Coronary artery (tissue), 2 donors: Measurements from ENCODE around the gene MRC1.

Experiments used
- DNase-seq: peaks from one replicate; pipeline ENCODE4 v3.0.0-alpha.2; 2017; ENCODE audit warnings: low spot score
- H3K27ac ChIP-seq, 2 donors: fragments of 200-600 bp; sonication (generic); one replicate each; pipeline ENCODE4 v1.5.1; 2016 to 2019
- H3K4me3 ChIP-seq: fragments of 200-600 bp; sonication (generic); 2 replicates; pipeline ENCODE4 v1.5.1; 2016; ENCODE audit warnings: mild to moderate bottlenecking, moderate library complexity
- TF ChIP-seq, protein P1 (sequence below): fragments of 200-600 bp; sonication (generic); IDR thresholded peaks from one replicate; pipeline ENCODE4 v1.5.1; 2019; ENCODE audit warnings: antibody characterized with exemption

MRC1 gene

DNA sequence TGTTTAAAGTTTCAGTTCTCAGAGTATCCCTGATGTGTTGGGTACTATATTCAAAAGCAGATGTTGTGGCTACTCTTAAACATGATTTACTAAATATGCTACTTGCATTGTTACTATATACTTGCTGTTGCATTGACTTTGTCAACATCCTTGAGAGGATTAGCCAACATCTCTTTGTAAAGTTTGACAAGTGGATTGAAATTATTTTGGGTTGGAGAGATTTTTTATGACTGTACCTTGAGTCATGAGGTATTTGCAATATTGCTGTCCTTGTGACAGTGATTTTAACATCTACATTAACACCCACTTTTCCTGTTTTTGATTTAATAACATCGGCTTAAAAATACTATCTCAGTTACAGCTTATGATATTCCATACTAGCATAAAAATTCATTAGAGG is 31.9 kb downstream of the MRC1 start:
- no peak overlapping the region for H3K4me3 ChIP-seq
- TF ChIP-seq, protein P1, sequence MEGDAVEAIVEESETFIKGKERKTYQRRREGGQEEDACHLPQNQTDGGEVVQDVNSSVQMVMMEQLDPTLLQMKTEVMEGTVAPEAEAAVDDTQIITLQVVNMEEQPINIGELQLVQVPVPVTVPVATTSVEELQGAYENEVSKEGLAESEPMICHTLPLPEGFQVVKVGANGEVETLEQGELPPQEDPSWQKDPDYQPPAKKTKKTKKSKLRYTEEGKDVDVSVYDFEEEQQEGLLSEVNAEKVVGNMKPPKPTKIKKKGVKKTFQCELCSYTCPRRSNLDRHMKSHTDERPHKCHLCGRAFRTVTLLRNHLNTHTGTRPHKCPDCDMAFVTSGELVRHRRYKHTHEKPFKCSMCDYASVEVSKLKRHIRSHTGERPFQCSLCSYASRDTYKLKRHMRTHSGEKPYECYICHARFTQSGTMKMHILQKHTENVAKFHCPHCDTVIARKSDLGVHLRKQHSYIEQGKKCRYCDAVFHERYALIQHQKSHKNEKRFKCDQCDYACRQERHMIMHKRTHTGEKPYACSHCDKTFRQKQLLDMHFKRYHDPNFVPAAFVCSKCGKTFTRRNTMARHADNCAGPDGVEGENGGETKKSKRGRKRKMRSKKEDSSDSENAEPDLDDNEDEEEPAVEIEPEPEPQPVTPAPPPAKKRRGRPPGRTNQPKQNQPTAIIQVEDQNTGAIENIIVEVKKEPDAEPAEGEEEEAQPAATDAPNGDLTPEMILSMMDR: no peak
- no peak overlapping the region for H3K27ac ChIP-seq
- no peak for DNase-seq

DNA sequence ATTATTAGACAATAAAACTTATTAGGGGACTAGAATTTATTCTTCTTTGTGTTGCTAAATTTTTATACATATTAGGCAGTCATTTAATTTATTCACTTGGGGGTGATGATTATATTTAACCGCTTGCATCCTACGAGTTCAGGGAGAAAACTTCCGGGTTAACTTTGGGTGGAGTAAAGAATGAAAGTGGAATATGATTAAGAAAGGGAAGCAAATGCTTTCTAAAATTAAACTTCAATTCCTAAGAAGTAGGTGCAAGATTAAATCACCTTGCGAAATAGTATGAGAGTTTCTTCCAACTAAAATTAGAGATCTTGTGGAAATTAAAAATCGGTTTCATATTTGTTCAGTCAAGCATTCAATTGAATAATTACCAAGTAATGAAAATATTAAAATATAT is 33.5 kb downstream of the MRC1 start:
- H3K27ac ChIP-seq: no peak overlapping the region
- H3K4me3 ChIP-seq: no peak overlapping the region
- TF ChIP-seq, protein P1: no peak
- no peak for DNase-seq

DNA sequence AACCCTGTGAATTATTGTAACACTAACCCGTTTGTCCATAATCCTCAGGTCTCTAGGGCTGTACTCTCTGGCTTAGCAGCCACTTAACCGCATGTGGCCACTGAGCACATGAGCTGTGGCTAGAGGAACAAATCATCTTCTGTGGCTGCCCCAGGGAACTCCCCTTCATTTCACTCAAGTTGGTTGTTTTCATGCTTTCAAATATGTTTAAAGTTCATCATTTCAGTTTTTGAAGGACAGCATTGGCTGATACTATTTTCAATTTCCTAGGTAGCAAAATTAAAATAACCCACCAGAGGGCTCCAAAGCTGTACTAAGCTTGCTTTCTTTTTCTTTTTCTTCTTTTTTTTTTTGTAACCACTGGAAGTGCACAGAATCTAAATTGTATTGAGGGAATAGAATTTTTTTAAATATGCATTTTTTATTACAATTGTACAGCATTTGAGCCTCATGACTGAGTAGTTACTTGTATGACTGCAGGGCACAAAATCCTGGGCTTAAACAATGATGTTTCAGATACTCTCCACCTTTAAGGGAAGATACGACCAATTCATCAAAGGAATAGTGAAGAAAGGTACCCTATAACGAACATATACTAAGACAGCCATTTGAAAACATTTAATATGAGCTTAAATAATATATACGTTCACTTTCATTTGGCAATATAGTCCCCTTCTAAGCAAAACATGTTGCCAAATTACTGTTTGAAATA is 38.6 kb downstream of the MRC1 start:
- DNase-seq: no peak
- TF ChIP-seq, protein P1: no peak
- no peak overlapping the region for H3K4me3 ChIP-seq
- H3K27ac ChIP-seq: no peak overlapping the region

DNA sequence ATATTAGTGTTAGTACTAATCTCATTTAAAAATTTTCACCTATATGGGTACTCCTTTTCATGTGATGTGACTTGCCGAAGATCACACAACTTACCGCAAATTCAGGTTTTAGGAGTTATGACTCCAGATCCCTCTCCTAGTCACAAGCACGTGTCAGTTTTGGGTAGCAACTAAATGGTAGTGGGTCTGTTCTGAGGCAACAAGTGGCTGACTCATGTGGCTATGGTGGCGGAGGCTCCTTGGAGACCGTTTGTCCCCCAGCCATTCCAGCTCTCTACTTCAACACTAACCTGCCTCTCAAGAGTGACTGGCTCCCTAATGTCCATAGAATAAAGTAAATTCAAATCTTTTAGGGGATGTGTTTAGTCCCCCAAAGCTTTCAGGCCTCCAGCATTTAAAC is 39.5 kb downstream of the MRC1 start:
- no peak overlapping the region for H3K27ac ChIP-seq
- DNase-seq: no peak
- no peak overlapping the region for H3K4me3 ChIP-seq
- TF ChIP-seq, protein P1: no peak

DNA sequence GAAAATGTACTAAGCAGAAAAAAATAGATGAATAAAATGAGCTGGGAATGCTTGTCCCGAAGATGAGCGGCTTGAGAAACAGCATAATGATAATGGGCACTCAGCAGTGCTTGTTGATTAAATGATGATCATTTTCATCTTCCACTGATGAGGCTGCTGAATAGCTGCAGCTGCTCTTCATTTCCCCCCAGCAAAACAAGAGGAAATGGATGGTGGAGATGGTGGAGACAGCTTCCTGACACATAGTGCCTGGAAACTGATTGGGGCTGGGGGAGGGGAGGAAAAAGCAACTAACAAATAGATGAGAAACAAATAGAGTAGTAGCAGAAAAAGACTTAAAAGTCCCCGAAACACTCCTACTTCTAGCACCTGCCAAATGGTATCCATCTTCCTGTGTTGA is 41.4 kb downstream of the MRC1 start:
- DNase-seq: no peak
- Histone ChIP-seq H3K27ac (no peak overlapping the region), H3K4me3 (no peak overlapping the region)
- TF ChIP-seq, protein P1: no peak

DNA sequence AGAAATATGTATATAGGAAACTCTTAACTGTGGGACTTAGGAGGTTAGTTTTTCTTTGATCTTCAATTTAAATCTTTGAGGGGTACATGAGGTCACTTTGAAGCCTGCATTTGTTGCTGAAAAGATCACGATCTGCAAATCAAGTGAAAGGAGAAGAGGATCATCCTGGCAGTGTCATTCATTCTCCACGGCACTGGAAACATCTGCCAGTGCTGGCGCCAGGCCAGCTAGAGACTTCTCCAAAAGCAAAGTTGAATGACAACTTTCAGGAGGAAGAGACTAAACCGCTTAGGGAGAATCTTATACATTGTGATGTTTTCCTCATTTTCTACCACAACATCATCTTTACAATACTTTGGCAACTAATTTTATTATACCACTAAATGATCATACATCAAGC is 42.5 kb downstream of the MRC1 start:
- no peak for DNase-seq
- no peak overlapping the region for H3K4me3 ChIP-seq
- no peak overlapping the region for H3K27ac ChIP-seq
- TF ChIP-seq, protein P1: no peak

DNA sequence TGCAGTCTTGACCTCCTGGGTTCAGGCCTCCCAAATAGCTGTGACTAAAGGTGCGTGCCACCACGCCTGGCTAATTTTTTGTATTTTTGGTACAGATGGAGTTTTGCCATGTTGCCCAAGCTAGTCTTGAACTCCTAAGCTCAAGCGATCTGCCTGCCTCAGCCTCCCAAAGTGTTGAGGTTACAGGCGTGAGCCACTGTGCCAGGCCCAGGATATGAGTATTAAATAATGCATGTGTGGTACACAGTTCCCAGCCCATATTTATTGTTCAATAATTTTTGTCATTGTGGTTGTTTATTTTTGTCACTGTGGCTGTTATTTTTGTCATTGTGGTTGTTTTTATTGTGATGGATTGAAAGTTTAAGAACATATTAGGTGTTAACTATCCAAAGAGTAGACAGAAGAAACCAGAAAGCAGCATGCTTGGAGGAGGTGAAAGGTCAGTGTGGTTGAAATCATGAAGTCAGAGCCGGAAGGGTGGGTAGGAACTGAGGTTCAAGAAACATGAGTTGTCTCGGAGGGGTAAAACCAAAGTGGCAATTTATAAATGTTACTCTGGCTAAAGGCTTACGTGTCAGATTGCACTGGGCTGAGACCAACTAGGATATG is 45.0 kb downstream of the MRC1 start:
- TF ChIP-seq, protein P1: no peak

More for the DNA sequence above, 45.0 kb downstream of the MRC1 start:
- DNase-seq: no peak
- H3K27ac ChIP-seq: no peak overlapping the region
- no peak overlapping the region for H3K4me3 ChIP-seq
